ENCODE results near the gene RIPOR3.

The RIPOR3 gene

DNA sequence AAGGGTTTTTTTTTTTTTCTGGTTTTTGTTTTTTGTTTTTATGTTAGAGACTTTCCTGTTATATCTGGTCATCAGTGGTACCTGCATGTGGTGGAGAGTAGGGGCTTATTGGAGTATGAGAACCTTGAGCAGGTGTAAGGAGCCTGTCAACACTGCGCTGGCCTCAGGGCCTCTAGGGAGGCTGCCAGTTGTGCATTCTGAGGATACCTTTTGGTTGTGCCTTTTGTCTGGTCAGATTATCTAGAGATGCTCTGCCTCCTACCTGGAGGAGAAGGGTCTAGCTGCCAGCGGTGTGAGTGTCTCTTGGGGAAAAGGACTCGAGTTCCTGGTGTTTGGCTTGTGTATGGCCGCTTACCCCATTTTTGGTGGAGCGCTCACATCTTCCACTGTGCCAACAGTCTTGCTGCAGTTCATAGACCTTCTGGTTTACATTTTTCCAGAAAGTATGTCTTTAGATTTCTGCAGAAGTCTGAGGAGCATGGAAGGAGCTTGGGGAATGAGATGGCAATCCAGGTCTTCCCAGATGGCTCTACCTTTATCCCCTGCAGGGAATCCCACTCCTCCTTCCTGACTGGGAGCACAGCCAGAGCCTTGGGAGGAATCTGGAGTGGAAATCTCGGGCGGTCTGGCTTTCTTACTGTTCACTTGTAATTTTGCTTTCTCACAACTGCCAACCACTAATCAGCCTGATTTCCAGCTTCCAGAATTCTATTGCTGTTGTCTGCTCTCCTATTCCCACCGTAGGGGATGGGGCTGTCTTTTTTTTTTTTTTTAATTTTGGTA, 131.3 kb downstream of the RIPOR3 start:
- no peak for DNase-seq (ENCODE audit: low spot score)
- in situ Hi-C loops (cut with MboI; ENCODE audit: low sequenced_read_pairs, unreplicated experiment): no loop called here
- TF ChIP-seq, protein P1, sequence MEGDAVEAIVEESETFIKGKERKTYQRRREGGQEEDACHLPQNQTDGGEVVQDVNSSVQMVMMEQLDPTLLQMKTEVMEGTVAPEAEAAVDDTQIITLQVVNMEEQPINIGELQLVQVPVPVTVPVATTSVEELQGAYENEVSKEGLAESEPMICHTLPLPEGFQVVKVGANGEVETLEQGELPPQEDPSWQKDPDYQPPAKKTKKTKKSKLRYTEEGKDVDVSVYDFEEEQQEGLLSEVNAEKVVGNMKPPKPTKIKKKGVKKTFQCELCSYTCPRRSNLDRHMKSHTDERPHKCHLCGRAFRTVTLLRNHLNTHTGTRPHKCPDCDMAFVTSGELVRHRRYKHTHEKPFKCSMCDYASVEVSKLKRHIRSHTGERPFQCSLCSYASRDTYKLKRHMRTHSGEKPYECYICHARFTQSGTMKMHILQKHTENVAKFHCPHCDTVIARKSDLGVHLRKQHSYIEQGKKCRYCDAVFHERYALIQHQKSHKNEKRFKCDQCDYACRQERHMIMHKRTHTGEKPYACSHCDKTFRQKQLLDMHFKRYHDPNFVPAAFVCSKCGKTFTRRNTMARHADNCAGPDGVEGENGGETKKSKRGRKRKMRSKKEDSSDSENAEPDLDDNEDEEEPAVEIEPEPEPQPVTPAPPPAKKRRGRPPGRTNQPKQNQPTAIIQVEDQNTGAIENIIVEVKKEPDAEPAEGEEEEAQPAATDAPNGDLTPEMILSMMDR (IDR thresholded peaks at IDR 0.05; ENCODE audit: borderline replicate concordance, control extremely low read depth, extremely low read depth, insufficient read depth, missing control alignments): no peak

DNA sequence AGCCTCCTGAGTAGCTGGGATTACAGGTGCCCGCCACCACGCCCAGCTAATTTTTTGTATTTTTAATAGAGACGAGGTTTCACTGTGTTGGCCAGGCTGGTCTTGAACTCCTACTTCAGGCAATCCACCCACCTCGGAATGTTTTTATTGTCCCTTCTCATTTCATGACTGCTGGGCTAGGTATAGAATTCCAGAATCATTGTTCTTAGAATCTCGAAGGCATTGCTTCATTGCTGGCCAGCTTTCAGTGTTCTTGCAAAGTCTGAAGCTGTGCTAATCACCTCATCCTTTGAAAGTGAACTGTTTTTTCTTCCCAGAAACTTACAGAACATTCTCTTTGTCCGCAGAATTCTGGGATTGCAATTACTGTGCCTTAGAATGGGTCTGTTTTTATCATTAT, 132.2 kb downstream of the RIPOR3 start:
- in situ Hi-C loops (cut with MboI; ENCODE audit: low sequenced_read_pairs, unreplicated experiment): no loop called here
- no peak for DNase-seq (ENCODE audit: low spot score)
- TF ChIP-seq, protein P1 (IDR thresholded peaks at IDR 0.05; ENCODE audit: borderline replicate concordance, control extremely low read depth, extremely low read depth, insufficient read depth, missing control alignments): no peak

DNA sequence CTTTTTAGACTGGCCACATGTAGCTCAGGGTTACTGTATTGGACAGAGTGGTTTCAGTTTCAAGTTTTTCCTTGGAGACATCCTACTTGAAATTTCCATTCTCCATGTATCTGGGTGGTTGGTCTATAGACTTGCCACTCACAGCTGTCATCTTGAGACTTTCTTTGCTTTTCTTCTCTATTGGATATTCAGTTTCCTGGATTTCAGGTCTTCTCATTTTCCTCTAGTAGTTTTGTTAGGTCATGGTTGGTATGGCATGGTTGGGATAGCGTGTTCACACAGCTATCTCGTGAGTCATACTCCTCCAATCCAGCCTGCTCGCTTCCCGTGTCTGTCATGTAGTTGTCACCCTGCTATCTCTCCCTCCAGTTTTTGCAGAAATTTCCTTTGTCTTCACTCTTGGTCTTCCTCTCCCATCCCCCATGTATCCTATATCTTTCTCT, 132.8 kb downstream of the RIPOR3 start:
- in situ Hi-C loops (cut with MboI; ENCODE audit: low sequenced_read_pairs, unreplicated experiment): no loop called here
- no peak for DNase-seq (ENCODE audit: low spot score)
- TF ChIP-seq, protein P1 (IDR thresholded peaks at IDR 0.05; ENCODE audit: borderline replicate concordance, control extremely low read depth, extremely low read depth, insufficient read depth, missing control alignments): no peak

DNA sequence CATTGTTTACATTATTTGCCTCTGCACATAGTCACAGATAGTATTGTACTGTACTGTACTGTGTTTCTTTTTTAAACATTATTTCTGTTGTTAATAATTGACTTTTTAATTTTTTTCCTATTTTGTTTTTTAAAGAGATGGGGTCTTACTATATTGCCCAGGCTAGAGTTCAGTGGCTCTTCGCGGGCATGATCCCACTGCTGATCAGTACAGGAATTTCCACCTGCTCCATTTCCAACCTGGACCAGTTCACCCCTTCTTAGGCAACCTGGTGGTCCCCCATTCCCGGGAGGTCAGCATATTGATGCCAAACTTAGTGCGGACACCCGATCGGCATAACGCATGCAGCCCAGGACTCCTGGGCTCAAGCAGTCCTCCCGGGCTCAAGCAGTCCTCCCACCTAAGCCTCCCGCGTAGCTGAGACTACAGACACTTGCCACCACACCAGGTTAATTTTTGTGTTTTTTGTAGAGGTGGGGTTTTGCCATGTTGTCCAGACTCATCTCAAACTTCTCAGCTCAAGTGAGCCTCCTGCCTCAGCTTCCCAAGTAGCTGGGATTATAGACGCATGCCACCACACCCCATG, 133.7 kb downstream of the RIPOR3 start:
- TF ChIP-seq, protein P1 (IDR thresholded peaks at IDR 0.05; ENCODE audit: borderline replicate concordance, control extremely low read depth, extremely low read depth, insufficient read depth, missing control alignments): no peak
- in situ Hi-C loops (cut with MboI; ENCODE audit: low sequenced_read_pairs, unreplicated experiment): no loop called here
- DNase-seq (ENCODE audit: low spot score): no peak

DNA sequence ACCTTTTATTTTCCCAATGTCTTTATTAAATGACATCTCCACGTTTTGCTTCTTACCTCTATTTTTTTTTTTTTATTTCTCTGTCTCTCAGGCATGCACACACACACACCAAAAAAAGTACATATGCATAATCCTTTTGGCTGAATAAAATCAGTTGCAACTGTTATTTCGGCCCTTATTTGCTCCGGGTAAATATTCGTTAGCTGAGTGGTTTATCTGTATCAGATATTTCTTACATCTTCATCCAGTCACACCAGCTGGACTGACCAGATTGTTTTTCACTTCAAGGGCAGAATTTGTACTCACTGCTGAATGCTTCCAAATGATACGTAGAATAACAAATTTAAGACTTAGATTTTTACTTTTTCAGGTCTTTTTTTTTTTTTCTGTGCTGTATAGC, 135.7 kb downstream of the RIPOR3 start:
- no peak for DNase-seq (ENCODE audit: low spot score)
- in situ Hi-C loops (cut with MboI; ENCODE audit: low sequenced_read_pairs, unreplicated experiment): no loop called here

DNA sequence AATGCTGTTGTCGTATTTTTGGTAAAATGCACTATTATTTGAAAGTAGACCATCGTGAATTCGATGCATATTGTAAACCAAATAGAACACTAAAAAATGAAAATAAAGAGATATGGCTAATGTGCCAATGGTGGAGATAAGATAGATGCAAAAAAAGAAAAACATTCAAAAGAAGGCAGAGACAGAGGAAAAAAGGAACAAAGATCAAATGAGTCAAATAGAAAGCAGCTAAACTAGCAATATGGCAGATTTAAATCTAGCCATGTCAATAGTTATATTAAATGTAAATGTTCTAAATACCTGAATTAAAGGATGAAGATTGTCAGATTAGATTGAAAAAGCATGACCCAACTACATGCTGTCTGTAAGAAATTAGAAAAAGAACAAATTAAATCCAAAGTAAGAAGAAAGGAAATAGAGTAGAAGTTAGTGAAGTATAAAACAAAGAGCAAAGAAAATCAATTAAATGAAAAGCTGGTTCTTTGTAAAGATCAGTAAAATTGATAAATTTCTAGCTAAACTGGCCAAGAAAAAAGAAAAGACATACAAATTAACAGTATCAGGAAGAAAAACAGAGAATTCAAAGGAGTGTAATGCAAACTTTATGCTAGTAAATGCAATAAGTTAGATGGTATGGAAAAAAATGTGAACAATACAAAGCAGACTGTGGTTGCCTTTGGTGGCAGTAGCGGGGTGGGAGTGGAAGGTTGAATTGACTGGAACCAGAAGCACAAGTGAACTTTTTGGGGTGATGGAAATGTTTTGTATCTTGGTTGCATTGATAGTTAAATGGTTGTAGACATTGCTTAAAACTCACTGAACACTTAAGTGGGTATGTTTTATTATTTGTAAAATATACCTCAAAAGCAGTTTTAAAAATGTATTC, 136.4 kb downstream of the RIPOR3 start:
- no peak for DNase-seq (ENCODE audit: low spot score)
- TF ChIP-seq, protein P1 (IDR thresholded peaks at IDR 0.05; ENCODE audit: borderline replicate concordance, control extremely low read depth, extremely low read depth, insufficient read depth, missing control alignments): no peak
- in situ Hi-C loops (cut with MboI; ENCODE audit: low sequenced_read_pairs, unreplicated experiment): no loop called here

More for the DNA sequence above, 135.7 kb downstream of the RIPOR3 start:
- TF ChIP-seq, protein P1 (IDR thresholded peaks at IDR 0.05; ENCODE audit: borderline replicate concordance, control extremely low read depth, extremely low read depth, insufficient read depth, missing control alignments): no peak
